ENCODE data around the gene LAMB2. TPM values are rescaled to one million over a fixed set of nuclear protein-coding genes. Genes with fewer than 3 reads are reported as not detected.

The LAMB2 gene
- total RNA-seq, 1 experiment from 2014 or later: 118 TPM

DNA sequence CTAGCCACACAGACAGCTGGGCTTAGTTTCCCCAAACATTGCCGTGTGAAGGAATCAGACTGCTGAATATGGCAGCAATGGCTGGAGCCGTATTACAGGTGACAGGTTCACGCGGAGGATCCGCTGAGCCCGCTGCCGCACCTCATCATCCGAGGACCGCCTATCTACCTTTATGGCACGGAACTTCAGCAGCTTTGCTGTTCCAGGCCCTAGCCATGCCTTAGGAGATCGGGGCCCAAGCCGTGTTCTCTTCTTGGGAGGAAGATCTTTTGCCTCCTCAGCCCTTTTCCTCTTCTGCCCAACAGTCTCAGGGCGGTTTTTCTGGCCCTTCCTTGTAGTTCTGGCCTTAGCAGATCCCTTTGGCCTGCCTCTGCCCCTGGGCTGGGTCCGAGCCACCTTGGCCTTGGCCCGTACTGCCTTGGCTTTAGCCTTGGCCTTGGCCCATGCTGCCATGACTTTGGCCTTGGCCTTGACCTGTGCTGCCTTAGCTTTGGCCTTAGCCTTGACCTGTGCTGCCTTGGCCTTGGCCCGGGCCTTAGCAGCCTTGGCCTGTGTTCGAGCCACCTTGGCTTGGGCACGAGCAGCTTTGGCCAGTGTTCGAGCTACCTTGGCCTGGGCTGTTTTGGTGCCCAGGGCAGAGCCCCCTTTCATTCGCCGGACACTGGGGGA, 30.0 kb upstream of the LAMB2 start (continued):
- TF ChIP-seq, protein P1, sequence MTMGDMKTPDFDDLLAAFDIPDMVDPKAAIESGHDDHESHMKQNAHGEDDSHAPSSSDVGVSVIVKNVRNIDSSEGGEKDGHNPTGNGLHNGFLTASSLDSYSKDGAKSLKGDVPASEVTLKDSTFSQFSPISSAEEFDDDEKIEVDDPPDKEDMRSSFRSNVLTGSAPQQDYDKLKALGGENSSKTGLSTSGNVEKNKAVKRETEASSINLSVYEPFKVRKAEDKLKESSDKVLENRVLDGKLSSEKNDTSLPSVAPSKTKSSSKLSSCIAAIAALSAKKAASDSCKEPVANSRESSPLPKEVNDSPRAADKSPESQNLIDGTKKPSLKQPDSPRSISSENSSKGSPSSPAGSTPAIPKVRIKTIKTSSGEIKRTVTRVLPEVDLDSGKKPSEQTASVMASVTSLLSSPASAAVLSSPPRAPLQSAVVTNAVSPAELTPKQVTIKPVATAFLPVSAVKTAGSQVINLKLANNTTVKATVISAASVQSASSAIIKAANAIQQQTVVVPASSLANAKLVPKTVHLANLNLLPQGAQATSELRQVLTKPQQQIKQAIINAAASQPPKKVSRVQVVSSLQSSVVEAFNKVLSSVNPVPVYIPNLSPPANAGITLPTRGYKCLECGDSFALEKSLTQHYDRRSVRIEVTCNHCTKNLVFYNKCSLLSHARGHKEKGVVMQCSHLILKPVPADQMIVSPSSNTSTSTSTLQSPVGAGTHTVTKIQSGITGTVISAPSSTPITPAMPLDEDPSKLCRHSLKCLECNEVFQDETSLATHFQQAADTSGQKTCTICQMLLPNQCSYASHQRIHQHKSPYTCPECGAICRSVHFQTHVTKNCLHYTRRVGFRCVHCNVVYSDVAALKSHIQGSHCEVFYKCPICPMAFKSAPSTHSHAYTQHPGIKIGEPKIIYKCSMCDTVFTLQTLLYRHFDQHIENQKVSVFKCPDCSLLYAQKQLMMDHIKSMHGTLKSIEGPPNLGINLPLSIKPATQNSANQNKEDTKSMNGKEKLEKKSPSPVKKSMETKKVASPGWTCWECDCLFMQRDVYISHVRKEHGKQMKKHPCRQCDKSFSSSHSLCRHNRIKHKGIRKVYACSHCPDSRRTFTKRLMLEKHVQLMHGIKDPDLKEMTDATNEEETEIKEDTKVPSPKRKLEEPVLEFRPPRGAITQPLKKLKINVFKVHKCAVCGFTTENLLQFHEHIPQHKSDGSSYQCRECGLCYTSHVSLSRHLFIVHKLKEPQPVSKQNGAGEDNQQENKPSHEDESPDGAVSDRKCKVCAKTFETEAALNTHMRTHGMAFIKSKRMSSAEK (CRISPR knock-in tag; IDR thresholded peaks at IDR 0.05; ENCODE audit: borderline replicate concordance): no peak
- no peak for TF ChIP-seq RORB (CRISPR knock-in tag; IDR thresholded peaks at IDR 0.05)
- TF ChIP-seq, protein P2, sequence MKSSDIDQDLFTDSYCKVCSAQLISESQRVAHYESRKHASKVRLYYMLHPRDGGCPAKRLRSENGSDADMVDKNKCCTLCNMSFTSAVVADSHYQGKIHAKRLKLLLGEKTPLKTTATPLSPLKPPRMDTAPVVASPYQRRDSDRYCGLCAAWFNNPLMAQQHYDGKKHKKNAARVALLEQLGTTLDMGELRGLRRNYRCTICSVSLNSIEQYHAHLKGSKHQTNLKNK (CRISPR knock-in tag; IDR thresholded peaks at IDR 0.05): no peak

DNA sequence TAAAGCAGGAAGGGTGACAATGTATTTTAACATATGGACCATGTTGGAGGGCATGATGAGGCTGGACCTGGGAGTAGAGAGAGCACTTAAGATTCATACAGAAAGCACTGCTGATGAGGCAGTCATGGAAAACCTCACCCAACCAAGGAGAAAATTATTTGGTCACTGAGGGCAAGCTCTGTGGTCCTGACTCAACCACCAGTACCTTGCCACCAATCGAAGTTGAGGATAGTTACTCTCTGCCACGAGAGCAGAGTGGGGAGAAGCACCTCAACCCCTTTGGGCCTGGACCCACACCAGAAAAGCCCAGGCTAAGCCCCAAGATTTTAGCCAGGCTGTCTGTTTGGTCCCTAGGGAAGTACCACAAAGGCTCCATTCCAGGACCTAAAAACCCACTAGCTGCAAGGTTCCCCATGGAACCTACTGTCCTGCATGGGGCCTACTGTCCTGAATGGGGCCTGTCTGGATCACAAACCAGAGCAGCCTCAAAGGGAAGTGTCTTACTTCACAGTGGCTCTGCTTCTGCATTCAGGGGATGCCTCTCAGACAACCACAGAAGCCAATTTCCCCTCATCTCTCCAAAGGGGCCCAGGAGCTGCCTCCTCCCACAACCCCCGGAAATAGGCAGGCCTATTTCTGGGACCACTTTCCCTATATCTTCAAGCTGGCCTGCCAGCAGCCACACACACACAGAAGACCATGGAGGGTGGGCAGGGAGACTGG, 29.1 kb upstream of the LAMB2 start:
- peaks cover 18% of the 10 kb centered on the region for H3K4me1 Mint-ChIP-seq
- CTCF ChIA-PET: interaction anchor here (1.1 to 1.7 kb wide), 2 partner anchors 9 to 68 kb away, joined by 3 to 6 read pairs; partner anchors contain the start of genes KLHDC8B and QRICH1

DNA sequence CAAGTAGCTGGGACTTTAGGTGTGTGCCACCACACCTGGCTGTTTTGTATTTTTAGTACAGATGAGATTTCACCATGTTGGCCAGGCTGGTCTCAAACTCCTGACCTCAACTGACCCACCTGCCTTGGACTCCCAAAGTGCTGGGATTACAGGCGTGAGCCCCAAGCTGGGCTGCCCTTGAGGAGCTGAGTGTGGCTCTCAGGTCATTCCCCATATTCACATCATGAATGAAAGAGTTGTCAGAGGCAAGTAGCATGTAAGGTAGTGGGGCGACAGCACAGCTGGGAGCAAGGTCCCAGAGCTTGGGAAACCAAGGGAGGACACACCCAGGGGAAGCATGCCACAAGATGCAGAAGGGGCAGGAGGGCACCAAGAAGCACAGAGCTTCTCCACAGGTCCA, 28.3 kb upstream of the LAMB2 start:
- CTCF ChIA-PET: interaction anchor here (1.7 kb wide), 1 partner anchor 10 kb away, joined by 6 read pairs; the partner anchor contains the start of gene KLHDC8B
- Mint-ChIP-seq H3K4me1 (peaks cover 12% of the 10 kb centered on the region), H3K27ac (no peak overlapping the region), H3K4me3 (no peak overlapping the region), H3K27me3 (ENCODE audit: low read depth) (no peaks in the 10 kb centered on the region), H3K9me3 (no peaks in the 10 kb centered on the region), H3K36me3 (peaks cover 11% of the 10 kb centered on the region)
- POLR2A ChIA-PET: no interaction called here
- DNase-seq (ENCODE audit: low spot score): no peak
- ATAC-seq: no peak
- no peak for TF ChIP-seq SMAD3 (CRISPR knock-in tag; IDR thresholded peaks at IDR 0.05; ENCODE audit: borderline replicate concordance)
- no peak for TF ChIP-seq ESRRA (CRISPR knock-in tag; IDR thresholded peaks at IDR 0.05; ENCODE audit: borderline replicate concordance)
- TF ChIP-seq, protein P3, sequence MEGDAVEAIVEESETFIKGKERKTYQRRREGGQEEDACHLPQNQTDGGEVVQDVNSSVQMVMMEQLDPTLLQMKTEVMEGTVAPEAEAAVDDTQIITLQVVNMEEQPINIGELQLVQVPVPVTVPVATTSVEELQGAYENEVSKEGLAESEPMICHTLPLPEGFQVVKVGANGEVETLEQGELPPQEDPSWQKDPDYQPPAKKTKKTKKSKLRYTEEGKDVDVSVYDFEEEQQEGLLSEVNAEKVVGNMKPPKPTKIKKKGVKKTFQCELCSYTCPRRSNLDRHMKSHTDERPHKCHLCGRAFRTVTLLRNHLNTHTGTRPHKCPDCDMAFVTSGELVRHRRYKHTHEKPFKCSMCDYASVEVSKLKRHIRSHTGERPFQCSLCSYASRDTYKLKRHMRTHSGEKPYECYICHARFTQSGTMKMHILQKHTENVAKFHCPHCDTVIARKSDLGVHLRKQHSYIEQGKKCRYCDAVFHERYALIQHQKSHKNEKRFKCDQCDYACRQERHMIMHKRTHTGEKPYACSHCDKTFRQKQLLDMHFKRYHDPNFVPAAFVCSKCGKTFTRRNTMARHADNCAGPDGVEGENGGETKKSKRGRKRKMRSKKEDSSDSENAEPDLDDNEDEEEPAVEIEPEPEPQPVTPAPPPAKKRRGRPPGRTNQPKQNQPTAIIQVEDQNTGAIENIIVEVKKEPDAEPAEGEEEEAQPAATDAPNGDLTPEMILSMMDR (IDR thresholded peaks at IDR 0.05): no peak
- TF ChIP-seq KAT7 (CRISPR knock-in tag; IDR thresholded peaks at IDR 0.05; ENCODE audit: borderline replicate concordance): no peak
- no peak for TF ChIP-seq TP53 (CRISPR knock-in tag; IDR thresholded peaks at IDR 0.05)
- TF ChIP-seq ZNF396 (CRISPR knock-in tag; IDR thresholded peaks at IDR 0.05; ENCODE audit: borderline replicate concordance): no peak
- TF ChIP-seq, protein P4, sequence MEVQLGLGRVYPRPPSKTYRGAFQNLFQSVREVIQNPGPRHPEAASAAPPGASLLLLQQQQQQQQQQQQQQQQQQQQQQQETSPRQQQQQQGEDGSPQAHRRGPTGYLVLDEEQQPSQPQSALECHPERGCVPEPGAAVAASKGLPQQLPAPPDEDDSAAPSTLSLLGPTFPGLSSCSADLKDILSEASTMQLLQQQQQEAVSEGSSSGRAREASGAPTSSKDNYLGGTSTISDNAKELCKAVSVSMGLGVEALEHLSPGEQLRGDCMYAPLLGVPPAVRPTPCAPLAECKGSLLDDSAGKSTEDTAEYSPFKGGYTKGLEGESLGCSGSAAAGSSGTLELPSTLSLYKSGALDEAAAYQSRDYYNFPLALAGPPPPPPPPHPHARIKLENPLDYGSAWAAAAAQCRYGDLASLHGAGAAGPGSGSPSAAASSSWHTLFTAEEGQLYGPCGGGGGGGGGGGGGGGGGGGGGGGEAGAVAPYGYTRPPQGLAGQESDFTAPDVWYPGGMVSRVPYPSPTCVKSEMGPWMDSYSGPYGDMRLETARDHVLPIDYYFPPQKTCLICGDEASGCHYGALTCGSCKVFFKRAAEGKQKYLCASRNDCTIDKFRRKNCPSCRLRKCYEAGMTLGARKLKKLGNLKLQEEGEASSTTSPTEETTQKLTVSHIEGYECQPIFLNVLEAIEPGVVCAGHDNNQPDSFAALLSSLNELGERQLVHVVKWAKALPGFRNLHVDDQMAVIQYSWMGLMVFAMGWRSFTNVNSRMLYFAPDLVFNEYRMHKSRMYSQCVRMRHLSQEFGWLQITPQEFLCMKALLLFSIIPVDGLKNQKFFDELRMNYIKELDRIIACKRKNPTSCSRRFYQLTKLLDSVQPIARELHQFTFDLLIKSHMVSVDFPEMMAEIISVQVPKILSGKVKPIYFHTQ (CRISPR knock-in tag; IDR thresholded peaks at IDR 0.05): no peak
- TF ChIP-seq, protein P5, sequence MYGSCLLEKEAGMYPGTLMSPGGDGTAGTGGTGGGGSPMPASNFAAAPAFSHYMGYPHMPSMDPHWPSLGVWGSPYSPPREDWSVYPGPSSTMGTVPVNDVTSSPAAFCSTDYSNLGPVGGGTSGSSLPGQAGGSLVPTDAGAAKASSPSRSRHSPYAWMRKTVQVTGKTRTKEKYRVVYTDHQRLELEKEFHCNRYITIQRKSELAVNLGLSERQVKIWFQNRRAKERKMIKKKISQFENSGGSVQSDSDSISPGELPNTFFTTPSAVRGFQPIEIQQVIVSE (CRISPR knock-in tag; IDR thresholded peaks at IDR 0.05; ENCODE audit: borderline replicate concordance): no peak
- no peak for TF ChIP-seq EMX1 (CRISPR knock-in tag; IDR thresholded peaks at IDR 0.05)
- TF ChIP-seq RELA (CRISPR knock-in tag; IDR thresholded peaks at IDR 0.05; ENCODE audit: borderline replicate concordance): no peak
- no peak for TF ChIP-seq GTF2I (CRISPR knock-in tag; conservative IDR thresholded peaks at IDR 0.05)
- TF ChIP-seq JAZF1 (CRISPR knock-in tag; IDR thresholded peaks at IDR 0.05): no peak
- no peak for TF ChIP-seq GRHL2 (CRISPR knock-in tag; IDR thresholded peaks at IDR 0.05; ENCODE audit: insufficient replicate concordance, severe bottlenecking)

More for the DNA sequence above, 29.1 kb upstream of the LAMB2 start:
- no peak overlapping the region for H3K27ac Mint-ChIP-seq
- peaks cover under 1% of the 10 kb centered on the region; the same call in 1 of the 2 replicates for H3K27me3 Mint-ChIP-seq (ENCODE audit: low read depth)
- ATAC-seq: no peak
- POLR2A ChIA-PET: interaction anchor here (1.7 kb wide), 1 partner anchor 68 kb away, joined by 5 read pairs; the partner anchor contains the start of gene QRICH1
- TF ChIP-seq GABPB1 (CRISPR knock-in tag; IDR thresholded peaks at IDR 0.05) (no peak), SMAD4 (CRISPR knock-in tag; IDR thresholded peaks at IDR 0.05) (no peak), ZNF671 (CRISPR knock-in tag; IDR thresholded peaks at IDR 0.05) (no peak)
- TF ChIP-seq, protein P6, sequence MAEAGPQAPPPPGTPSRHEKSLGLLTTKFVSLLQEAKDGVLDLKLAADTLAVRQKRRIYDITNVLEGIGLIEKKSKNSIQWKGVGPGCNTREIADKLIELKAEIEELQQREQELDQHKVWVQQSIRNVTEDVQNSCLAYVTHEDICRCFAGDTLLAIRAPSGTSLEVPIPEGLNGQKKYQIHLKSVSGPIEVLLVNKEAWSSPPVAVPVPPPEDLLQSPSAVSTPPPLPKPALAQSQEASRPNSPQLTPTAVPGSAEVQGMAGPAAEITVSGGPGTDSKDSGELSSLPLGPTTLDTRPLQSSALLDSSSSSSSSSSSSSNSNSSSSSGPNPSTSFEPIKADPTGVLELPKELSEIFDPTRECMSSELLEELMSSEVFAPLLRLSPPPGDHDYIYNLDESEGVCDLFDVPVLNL (CRISPR knock-in tag; IDR thresholded peaks at IDR 0.05; ENCODE audit: borderline replicate concordance, low read depth): no peak
- TF ChIP-seq, protein P7, sequence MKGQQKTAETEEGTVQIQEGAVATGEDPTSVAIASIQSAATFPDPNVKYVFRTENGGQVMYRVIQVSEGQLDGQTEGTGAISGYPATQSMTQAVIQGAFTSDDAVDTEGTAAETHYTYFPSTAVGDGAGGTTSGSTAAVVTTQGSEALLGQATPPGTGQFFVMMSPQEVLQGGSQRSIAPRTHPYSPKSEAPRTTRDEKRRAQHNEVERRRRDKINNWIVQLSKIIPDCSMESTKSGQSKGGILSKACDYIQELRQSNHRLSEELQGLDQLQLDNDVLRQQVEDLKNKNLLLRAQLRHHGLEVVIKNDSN (CRISPR knock-in tag; IDR thresholded peaks at IDR 0.05): no peak
- no peak overlapping the region for H3K4me3 Mint-ChIP-seq
- H3K9me3 Mint-ChIP-seq: no peaks in the 10 kb centered on the region
- DNase-seq (ENCODE audit: low spot score): no peak
- peaks cover 11% of the 10 kb centered on the region for H3K36me3 Mint-ChIP-seq
